HepG2 (cell line): Measurements from ENCODE around the gene KLHL30. TPM values are rescaled to one million over a fixed set of nuclear protein-coding genes. Genes with fewer than 3 reads are reported as not detected.

Experiments
- FOXA3 ChIP-seq: IDR thresholded peaks from 2 replicates; pipeline ENCODE4 v1.6.1; 2016; ENCODE audit warnings: missing genetic modification reagents, missing compliant biosample characterization
- HCFC1 ChIP-seq: fragments of 150-350 bp; IDR thresholded peaks from 2 replicates; pipeline ENCODE4 v1.6.1; 2014; ENCODE audit warnings: low read depth, low read length
- HINFP ChIP-seq: sonication (generic); formaldehyde crosslinking; IDR thresholded peaks from 2 replicates; pipeline ENCODE4 v1.4.0; 2020; ENCODE audit warnings: low read depth, mild to moderate bottlenecking, missing genetic modification reagents
- TIGD3 ChIP-seq: sonication (generic); formaldehyde crosslinking; IDR thresholded peaks from 2 replicates; pipeline ENCODE4 v1.5.1; 2020; ENCODE audit warnings: mild to moderate bottlenecking, missing genetic modification reagents, borderline replicate concordance
- YY1 ChIP-seq: IDR thresholded peaks from 2 replicates; pipeline ENCODE4 v1.6.1; 2011; ENCODE audit warnings: low read length, low read depth, moderate library complexity, mild to moderate bottlenecking; ENCODE audit not compliant: insufficient read depth, insufficient replicate concordance
- ZEB1 ChIP-seq: IDR thresholded peaks from 2 replicates; pipeline ENCODE4 v1.6.1; 2012; ENCODE audit warnings: mild to moderate bottlenecking, low read depth, inconsistent platforms; ENCODE audit not compliant: insufficient replicate concordance
- ZNF251 ChIP-seq: sonication (generic); formaldehyde crosslinking; IDR thresholded peaks from 2 replicates; pipeline ENCODE4 v1.9.0; 2021; ENCODE audit warnings: mild to moderate bottlenecking, missing genetic modification reagents
- ZNF274 ChIP-seq: sonication (generic); formaldehyde crosslinking; IDR thresholded peaks from 2 replicates; pipeline ENCODE4 v1.5.1; 2020; ENCODE audit warnings: mild to moderate bottlenecking, missing genetic modification reagents
- ZNF3 ChIP-seq: IDR thresholded peaks from 2 replicates; pipeline ENCODE4 v1.7.0; 2017; ENCODE audit warnings: inconsistent platforms
- ZNF441 ChIP-seq: sonication (generic); formaldehyde crosslinking; IDR thresholded peaks from 2 replicates; pipeline ENCODE4 v1.7.0; 2021; ENCODE audit warnings: missing genetic modification reagents, borderline replicate concordance
- ZNF878 ChIP-seq: sonication (generic); formaldehyde crosslinking; IDR thresholded peaks from 2 replicates; pipeline ENCODE4 v1.8.1; 2023; ENCODE audit warnings: mild to moderate bottlenecking, missing genetic modification reagents, moderate library complexity
- polyA plus RNA-seq, 8 experiments: library from polyadenylated mRNA; depleted of rRNA in 3 of 8; stranded (reverse) in 7 of 8; unstranded in 1 of 8; fragments of >200 nt; fragmentation: Illumina TruSeq in 4 of 8; extraction: Trizol in 4 of 8; gene quantifications; 2 replicates each; pipeline versions ENCODE4 v1.2.1 to v1.2.3, GENCODE V29; 2011 to 2016; ENCODE audit warnings: low read depth in 4 of 8, missing spikeins in 1 of 8, mixed read lengths in 1 of 8; ENCODE audit not compliant: insufficient read depth in 1 of 8
- total RNA-seq, 5 experiments: library from RNA; depleted of rRNA; stranded (reverse); fragments of >200 nt; fragmentation: Illumina TruSeq; extraction: Trizol; gene quantifications; 2 replicates each; pipeline ENCODE4 v1.2.3, GENCODE V29; 2016; ENCODE audit warnings: low read depth in 1 of 5
- TF ChIP-seq, protein P1 (sequence below): sonication (generic); formaldehyde crosslinking; IDR thresholded peaks from 2 replicates; pipeline ENCODE4 v1.5.0; 2020; ENCODE audit warnings: mild to moderate bottlenecking, missing genetic modification reagents, moderate library complexity
- TF ChIP-seq, protein P2 (sequence below): sonication (generic); formaldehyde crosslinking; IDR thresholded peaks from 2 replicates; pipeline ENCODE4 v1.5.0; 2020; ENCODE audit warnings: mild to moderate bottlenecking, missing genetic modification reagents, borderline replicate concordance

The KLHL30 gene
- total and polyA plus RNA-seq, 2 of the 13 experiments (the other 11 are each of a cell fraction or from before 2014, with no cell fraction given), result 0.05 TPM; not detected in 1

DNA sequence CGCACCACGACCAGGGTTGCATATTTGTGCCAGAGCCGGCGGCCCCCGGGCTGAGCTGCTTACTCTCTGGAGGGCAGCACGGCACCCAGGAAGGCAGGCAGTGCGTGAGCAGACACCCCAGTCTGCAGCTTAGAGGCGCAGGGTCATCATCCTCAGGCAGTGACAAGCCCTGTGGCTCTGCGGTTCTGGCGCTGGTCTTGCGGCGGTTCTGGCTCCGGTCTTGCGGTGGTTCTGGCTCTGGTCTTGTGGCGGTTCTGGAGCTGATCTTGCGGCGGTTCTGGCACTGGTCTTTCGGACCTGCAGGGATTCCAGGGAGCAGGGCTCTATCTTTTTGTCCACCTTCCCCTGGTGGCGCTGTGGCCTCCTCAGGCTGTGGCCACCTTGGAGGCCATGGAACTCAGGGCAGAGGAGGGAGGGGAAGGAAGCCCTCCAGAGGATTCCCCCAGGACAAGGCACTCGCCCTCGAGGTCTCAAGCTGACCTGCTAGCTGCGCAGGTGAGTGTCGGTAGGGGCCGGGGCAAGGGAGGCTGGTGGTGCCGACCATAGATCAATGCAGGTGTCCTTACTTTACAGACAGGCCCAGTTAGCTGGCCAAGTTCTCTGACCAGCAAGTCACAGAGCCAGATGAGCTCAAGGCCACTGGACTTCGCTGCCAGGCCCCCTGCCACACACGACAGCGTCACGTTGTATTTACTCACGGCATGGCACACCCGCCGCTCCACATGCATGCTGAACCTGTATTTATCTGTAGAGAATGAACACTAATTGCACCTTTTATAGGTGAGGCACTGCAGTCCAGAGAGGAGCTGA is 23.4 kb upstream of the KLHL30 start (continued):
- no peak for TF ChIP-seq TIGD3
- TF ChIP-seq HCFC1, result no peak
- TF ChIP-seq, protein P1, sequence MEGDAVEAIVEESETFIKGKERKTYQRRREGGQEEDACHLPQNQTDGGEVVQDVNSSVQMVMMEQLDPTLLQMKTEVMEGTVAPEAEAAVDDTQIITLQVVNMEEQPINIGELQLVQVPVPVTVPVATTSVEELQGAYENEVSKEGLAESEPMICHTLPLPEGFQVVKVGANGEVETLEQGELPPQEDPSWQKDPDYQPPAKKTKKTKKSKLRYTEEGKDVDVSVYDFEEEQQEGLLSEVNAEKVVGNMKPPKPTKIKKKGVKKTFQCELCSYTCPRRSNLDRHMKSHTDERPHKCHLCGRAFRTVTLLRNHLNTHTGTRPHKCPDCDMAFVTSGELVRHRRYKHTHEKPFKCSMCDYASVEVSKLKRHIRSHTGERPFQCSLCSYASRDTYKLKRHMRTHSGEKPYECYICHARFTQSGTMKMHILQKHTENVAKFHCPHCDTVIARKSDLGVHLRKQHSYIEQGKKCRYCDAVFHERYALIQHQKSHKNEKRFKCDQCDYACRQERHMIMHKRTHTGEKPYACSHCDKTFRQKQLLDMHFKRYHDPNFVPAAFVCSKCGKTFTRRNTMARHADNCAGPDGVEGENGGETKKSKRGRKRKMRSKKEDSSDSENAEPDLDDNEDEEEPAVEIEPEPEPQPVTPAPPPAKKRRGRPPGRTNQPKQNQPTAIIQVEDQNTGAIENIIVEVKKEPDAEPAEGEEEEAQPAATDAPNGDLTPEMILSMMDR (CRISPR knock-in tag), result peak; percentile 54
- no peak for TF ChIP-seq FOXA3 (CRISPR knock-in tag)
- TF ChIP-seq ZNF441 (CRISPR knock-in tag), result no peak
- no peak for TF ChIP-seq ZNF251 (CRISPR knock-in tag)
- TF ChIP-seq, protein P2, sequence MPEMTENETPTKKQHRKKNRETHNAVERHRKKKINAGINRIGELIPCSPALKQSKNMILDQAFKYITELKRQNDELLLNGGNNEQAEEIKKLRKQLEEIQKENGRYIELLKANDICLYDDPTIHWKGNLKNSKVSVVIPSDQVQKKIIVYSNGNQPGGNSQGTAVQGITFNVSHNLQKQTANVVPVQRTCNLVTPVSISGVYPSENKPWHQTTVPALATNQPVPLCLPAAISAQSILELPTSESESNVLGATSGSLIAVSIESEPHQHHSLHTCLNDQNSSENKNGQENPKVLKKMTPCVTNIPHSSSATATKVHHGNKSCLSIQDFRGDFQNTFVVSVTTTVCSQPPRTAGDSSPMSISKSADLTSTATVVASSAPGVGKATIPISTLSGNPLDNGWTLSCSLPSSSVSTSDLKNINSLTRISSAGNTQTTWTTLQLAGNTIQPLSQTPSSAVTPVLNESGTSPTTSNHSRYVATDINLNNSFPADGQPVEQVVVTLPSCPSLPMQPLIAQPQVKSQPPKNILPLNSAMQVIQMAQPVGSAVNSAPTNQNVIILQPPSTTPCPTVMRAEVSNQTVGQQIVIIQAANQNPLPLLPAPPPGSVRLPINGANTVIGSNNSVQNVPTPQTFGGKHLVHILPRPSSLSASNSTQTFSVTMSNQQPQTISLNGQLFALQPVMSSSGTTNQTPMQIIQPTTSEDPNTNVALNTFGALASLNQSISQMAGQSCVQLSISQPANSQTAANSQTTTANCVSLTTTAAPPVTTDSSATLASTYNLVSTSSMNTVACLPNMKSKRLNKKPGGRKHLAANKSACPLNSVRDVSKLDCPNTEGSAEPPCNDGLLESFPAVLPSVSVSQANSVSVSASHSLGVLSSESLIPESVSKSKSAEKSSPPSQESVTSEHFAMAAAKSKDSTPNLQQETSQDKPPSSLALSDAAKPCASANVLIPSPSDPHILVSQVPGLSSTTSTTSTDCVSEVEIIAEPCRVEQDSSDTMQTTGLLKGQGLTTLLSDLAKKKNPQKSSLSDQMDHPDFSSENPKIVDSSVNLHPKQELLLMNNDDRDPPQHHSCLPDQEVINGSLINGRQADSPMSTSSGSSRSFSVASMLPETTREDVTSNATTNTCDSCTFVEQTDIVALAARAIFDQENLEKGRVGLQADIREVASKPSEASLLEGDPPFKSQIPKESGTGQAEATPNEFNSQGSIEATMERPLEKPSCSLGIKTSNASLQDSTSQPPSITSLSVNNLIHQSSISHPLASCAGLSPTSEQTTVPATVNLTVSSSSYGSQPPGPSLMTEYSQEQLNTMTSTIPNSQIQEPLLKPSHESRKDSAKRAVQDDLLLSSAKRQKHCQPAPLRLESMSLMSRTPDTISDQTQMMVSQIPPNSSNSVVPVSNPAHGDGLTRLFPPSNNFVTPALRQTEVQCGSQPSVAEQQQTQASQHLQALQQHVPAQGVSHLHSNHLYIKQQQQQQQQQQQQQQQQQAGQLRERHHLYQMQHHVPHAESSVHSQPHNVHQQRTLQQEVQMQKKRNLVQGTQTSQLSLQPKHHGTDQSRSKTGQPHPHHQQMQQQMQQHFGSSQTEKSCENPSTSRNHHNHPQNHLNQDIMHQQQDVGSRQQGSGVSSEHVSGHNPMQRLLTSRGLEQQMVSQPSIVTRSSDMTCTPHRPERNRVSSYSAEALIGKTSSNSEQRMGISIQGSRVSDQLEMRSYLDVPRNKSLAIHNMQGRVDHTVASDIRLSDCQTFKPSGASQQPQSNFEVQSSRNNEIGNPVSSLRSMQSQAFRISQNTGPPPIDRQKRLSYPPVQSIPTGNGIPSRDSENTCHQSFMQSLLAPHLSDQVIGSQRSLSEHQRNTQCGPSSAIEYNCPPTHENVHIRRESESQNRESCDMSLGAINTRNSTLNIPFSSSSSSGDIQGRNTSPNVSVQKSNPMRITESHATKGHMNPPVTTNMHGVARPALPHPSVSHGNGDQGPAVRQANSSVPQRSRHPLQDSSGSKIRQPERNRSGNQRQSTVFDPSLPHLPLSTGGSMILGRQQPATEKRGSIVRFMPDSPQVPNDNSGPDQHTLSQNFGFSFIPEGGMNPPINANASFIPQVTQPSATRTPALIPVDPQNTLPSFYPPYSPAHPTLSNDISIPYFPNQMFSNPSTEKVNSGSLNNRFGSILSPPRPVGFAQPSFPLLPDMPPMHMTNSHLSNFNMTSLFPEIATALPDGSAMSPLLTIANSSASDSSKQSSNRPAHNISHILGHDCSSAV, result no peak
- no peak for TF ChIP-seq ZEB1
- TF ChIP-seq ZNF3, result no peak
- no peak for TF ChIP-seq HINFP (CRISPR knock-in tag)
- no peak for TF ChIP-seq ZNF878 (CRISPR knock-in tag)
- TF ChIP-seq ZNF274 (CRISPR knock-in tag), result 0 out of 2 replicates have a peak, but pooled peaks have one; percentile 25
- no peak for TF ChIP-seq YY1
